ENCODE measurements around the gene KL. TPM values are rescaled to one million over a fixed set of nuclear protein-coding genes. Genes with fewer than 3 reads are reported as not detected.

The KL gene
- total and polyA plus RNA-seq, 2 of the 8 experiments (the other 6 are each of a cell fraction or from before 2014, with no cell fraction given), result 0.02 TPM; not detected in 1

DNA sequence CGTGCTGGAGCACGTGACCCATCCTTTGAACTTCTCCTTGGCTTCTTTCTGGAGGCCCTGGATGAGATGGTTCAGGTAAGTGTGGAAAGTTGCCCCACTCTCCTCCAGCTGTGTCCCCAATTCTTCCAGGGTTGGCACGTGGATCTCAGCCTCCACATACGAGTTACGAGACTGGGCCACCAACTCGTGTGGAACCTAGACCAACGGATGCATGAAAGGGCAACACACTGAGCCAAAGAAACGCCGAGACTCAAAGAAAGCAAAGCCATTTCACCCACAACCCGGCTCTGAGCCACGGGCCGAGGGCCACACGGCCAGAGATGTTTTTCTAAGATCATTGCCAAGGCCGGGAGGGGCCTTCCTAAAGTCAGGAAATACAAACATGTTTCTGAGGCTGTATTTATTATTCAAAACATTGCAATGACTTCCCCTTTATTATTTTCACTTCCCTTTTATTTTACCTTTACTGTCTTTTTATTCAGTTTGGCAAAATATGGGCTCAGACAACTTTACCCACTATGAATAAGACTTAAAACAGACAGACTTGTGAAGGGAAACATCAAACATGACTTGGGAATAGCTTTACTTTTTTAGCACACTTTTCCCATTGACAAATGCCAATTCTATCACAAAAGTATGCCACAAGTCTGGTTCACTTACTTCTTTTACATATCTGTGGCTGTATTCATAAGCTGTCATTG lies 94.6 kb downstream of the KL start:
- Histone ChIP-seq H4K8ac (ENCODE audit: extremely low read depth, insufficient read depth, low read length) (no peak overlapping the region), H3K36me3 (ENCODE audit: control insufficient read depth in 2 of 4, insufficient read depth in 4 of 4, low read length in 3 of 4) (no peaks in the 10 kb centered on the region), H3K9me3 (ENCODE audit: insufficient read depth in 2 of 2, low read depth in 1 of 2, low read length in 1 of 2) (no peaks in the 10 kb centered on the region), H3K56ac (replicated peaks; ENCODE audit: insufficient read length, low read depth, low read length) (no peak overlapping the region), H4K91ac (replicated peaks; ENCODE audit: insufficient read length, low read length) (no peak overlapping the region), H3K23ac (ENCODE audit: insufficient read length) (no peak overlapping the region), H3K4me2 (ENCODE audit: insufficient read depth in 1 of 2, low read depth in 2 of 2, low read length in 2 of 2) (no peak overlapping the region), H3K9ac (replicated peaks in 1 of 4; ENCODE audit: extremely low read depth in 1 of 4, low read depth in 3 of 4, low read length in 3 of 4) (no peak overlapping the region), H3K23me2 (ENCODE audit: low read depth, low read length) (no peaks in the 10 kb centered on the region), H3K27ac (ENCODE audit: low read depth, low read length) (no peak overlapping the region), H3K79me1 (ENCODE audit: low read depth, low read length) (no peaks in the 10 kb centered on the region), H2BK120ac (replicated peaks; ENCODE audit: low read depth, low read length) (no peak overlapping the region), H3K4me1 (replicated peaks in 1 of 4; ENCODE audit: control insufficient read depth in 3 of 4, insufficient read depth in 4 of 4, low read length in 3 of 4) (no peaks in the 10 kb centered on the region), H3K14ac (ENCODE audit: insufficient read length) (no peak overlapping the region), H2AFZ (ENCODE audit: low read length) (no peak overlapping the region), H3K27me3 (replicated peaks in 1 of 4; ENCODE audit: control insufficient read depth in 3 of 4, extremely low read depth in 1 of 4, insufficient read depth in 3 of 4, low read length in 3 of 4) (no peaks in the 10 kb centered on the region), H2BK15ac (ENCODE audit: low read length) (no peak overlapping the region), H3K4ac (replicated peaks; ENCODE audit: insufficient read length, low read depth, low read length) (no peak overlapping the region), H3K18ac (ENCODE audit: extremely low read depth, low read length) (no peak overlapping the region), H3K4me3 (ENCODE audit: extremely low read depth in 1 of 4, insufficient read depth in 2 of 4, low read depth in 3 of 4, low read length in 4 of 4) (no peak overlapping the region), H2BK5ac (ENCODE audit: low read depth, low read length) (no peak overlapping the region), H2AK5ac (ENCODE audit: low read depth, low read length) (no peak overlapping the region), H2BK20ac (ENCODE audit: low read length) (no peak overlapping the region), H4K5ac (ENCODE audit: insufficient read length, low read depth, low read length) (no peak overlapping the region), H4K20me1 (replicated peaks in 1 of 2; ENCODE audit: control insufficient read depth in 1 of 2, insufficient read depth in 2 of 2, low read length in 2 of 2) (no peaks in the 10 kb centered on the region), H2BK12ac (ENCODE audit: low read depth, low read length) (no peak overlapping the region), H3K79me2 (ENCODE audit: control insufficient read depth in 1 of 2, insufficient read depth in 2 of 2, low read length in 2 of 2) (no peaks in the 10 kb centered on the region; a peak in 1 of 4 replicates)
- no peak for FAIRE-seq
- ChIA-PET CTCF (ENCODE audit: partially characterized antibody) (interaction anchor here (0.7 to 2.6 kb wide), 15 partner anchors 8 to 519 kb away, joined by 3 to 16 read pairs (median 3); no protein-coding TSS in a partner anchor), POLR2A (ENCODE audit: partially characterized antibody) (interaction anchor here (1.0 kb wide), 1 partner anchor 14 kb away, joined by 3 read pairs; no protein-coding TSS in a partner anchor)
- WGBS, 2 experiments (ENCODE audit: extremely low coverage in 1 of 2, insufficient coverage in 1 of 2, insufficient read length in 1 of 2, insufficient replicate concordance in 2 of 2, low coverage in 1 of 2, low lambda C conversion rate in 2 of 2, missing lambda C conversion rate in 1 of 2), result 96% methylated on average over 14 of the region's 14 CpGs; no CpG with 5 or more reads in 1 of the 2 experiments
- TF ChIP-seq SIN3A (conservative IDR thresholded peaks at IDR 0.05 in 1 of 2, IDR thresholded peaks at IDR 0.05 in 1 of 2; ENCODE audit: low read depth in 1 of 2, low read length in 2 of 2) (no peak), POLR2A (IDR thresholded peaks at IDR 0.05; ENCODE audit: control extremely low read depth in 1 of 2, low read depth in 2 of 2, low read length in 2 of 2) (no peak), KDM4A (IDR thresholded peaks at IDR 0.05; ENCODE audit: low read depth, low read length, severe bottlenecking) (no peak), JUN (IDR thresholded peaks at IDR 0.05; ENCODE audit: low read depth, low read length) (no peak)
- TF ChIP-seq, protein P1, sequence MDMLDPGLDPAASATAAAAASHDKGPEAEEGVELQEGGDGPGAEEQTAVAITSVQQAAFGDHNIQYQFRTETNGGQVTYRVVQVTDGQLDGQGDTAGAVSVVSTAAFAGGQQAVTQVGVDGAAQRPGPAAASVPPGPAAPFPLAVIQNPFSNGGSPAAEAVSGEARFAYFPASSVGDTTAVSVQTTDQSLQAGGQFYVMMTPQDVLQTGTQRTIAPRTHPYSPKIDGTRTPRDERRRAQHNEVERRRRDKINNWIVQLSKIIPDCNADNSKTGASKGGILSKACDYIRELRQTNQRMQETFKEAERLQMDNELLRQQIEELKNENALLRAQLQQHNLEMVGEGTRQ (IDR thresholded peaks at IDR 0.05; ENCODE audit: low read length), result no peak
- TF ChIP-seq, protein P2, sequence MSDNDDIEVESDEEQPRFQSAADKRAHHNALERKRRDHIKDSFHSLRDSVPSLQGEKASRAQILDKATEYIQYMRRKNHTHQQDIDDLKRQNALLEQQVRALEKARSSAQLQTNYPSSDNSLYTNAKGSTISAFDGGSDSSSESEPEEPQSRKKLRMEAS (IDR thresholded peaks at IDR 0.05), result no peak
- no peak for DNase-seq (ENCODE audit: low read depth in 1 of 2, low spot score in 2 of 2)
